HepG2 (cell line): ENCODE results near the gene CLEC16A. TPM values are rescaled to one million over a fixed set of nuclear protein-coding genes. Genes with fewer than 3 reads are reported as not detected.
A peak's percentile ranks its signal among the peaks of the same experiment; 100 is the strongest.

Experiments used
- ELF3 ChIP-seq: IDR thresholded peaks from 2 replicates; pipeline ENCODE4 v1.6.1; 2016; ENCODE audit warnings: missing genetic modification reagents, missing compliant biosample characterization
- HDAC6 ChIP-seq: fragments of 200-600 bp; sonication (generic); IDR thresholded peaks from 2 replicates; pipeline ENCODE4 v1.7.0; 2017; ENCODE audit warnings: mild to moderate bottlenecking, antibody characterized with exemption, low read length, low read depth
- HNRNPK ChIP-seq: fragments of 200-400 bp; formaldehyde crosslinking; IDR thresholded peaks from 2 replicates; pipeline ENCODE4 v1.6.1; 2018; ENCODE audit warnings: low read length, low read depth, moderate library complexity, mild to moderate bottlenecking; ENCODE audit not compliant: poor library complexity, severe bottlenecking
- RXRB ChIP-seq: IDR thresholded peaks from 2 replicates; pipeline ENCODE4 v1.6.1; 2016; ENCODE audit warnings: borderline replicate concordance, missing genetic modification reagents, missing compliant biosample characterization
- TBX3 ChIP-seq: fragments of 450-650 bp; IDR thresholded peaks from 2 replicates; pipeline ENCODE4 v1.6.1; 2017; ENCODE audit warnings: antibody characterized with exemption, mild to moderate bottlenecking, inconsistent platforms, borderline replicate concordance
- ZNF12 ChIP-seq: sonication (generic); formaldehyde crosslinking; IDR thresholded peaks from 2 replicates; pipeline ENCODE4 v1.5.0; 2020; ENCODE audit warnings: missing genetic modification reagents
- ZNF160 ChIP-seq: sonication (generic); formaldehyde crosslinking; IDR thresholded peaks from 2 replicates; pipeline ENCODE4 v1.8.0; 2022; ENCODE audit warnings: mild to moderate bottlenecking, inconsistent platforms, missing genetic modification reagents
- ZNF441 ChIP-seq: sonication (generic); formaldehyde crosslinking; IDR thresholded peaks from 2 replicates; pipeline ENCODE4 v1.7.0; 2021; ENCODE audit warnings: missing genetic modification reagents, borderline replicate concordance
- ZSCAN31 ChIP-seq: sonication (generic); formaldehyde crosslinking; IDR thresholded peaks from 2 replicates; pipeline ENCODE4 v1.5.0; 2020; ENCODE audit warnings: low read depth, mild to moderate bottlenecking, missing genetic modification reagents
- polyA plus RNA-seq, 8 experiments: library from polyadenylated mRNA; depleted of rRNA in 3 of 8; stranded (reverse) in 7 of 8; unstranded in 1 of 8; fragments of >200 nt; fragmentation: Illumina TruSeq in 4 of 8; extraction: Trizol in 4 of 8; gene quantifications; 2 replicates each; pipeline versions ENCODE4 v1.2.1 to v1.2.3, GENCODE V29; 2011 to 2016; ENCODE audit warnings: low read depth in 4 of 8, missing spikeins in 1 of 8, mixed read lengths in 1 of 8; ENCODE audit not compliant: insufficient read depth in 1 of 8
- total RNA-seq, 5 experiments: library from RNA; depleted of rRNA; stranded (reverse); fragments of >200 nt; fragmentation: Illumina TruSeq; extraction: Trizol; gene quantifications; 2 replicates each; pipeline ENCODE4 v1.2.3, GENCODE V29; 2016; ENCODE audit warnings: low read depth in 1 of 5
- TF ChIP-seq, protein P1 (sequence below): sonication (generic); formaldehyde crosslinking; IDR thresholded peaks from 2 replicates; pipeline ENCODE4 v1.5.0; 2020; ENCODE audit warnings: mild to moderate bottlenecking, missing genetic modification reagents
- TF ChIP-seq, protein P2 (sequence below): sonication (generic); formaldehyde crosslinking; IDR thresholded peaks from 2 replicates; pipeline ENCODE4 v1.5.0; 2020; ENCODE audit warnings: missing genetic modification reagents
- TF ChIP-seq, protein P3 (sequence below): sonication (generic); IDR thresholded peaks from 2 replicates; pipeline ENCODE4 v1.6.1; 2016; ENCODE audit warnings: low read depth, borderline replicate concordance
- TF ChIP-seq, protein P4 (sequence below): sonication (generic); formaldehyde crosslinking; IDR thresholded peaks from 2 replicates; pipeline ENCODE4 v1.4.0; 2020; ENCODE audit warnings: missing genetic modification reagents
- TF ChIP-seq, protein P5 (sequence below): sonication (generic); formaldehyde crosslinking; IDR thresholded peaks from 2 replicates; pipeline ENCODE4 v1.5.1; 2020; ENCODE audit warnings: mild to moderate bottlenecking, moderate library complexity, missing genetic modification reagents

Gene CLEC16A
- total and polyA plus RNA-seq, 2 of the 13 experiments (the other 11 are each of a cell fraction or from before 2014, with no cell fraction given): 8.5 to 10.3 TPM

DNA sequence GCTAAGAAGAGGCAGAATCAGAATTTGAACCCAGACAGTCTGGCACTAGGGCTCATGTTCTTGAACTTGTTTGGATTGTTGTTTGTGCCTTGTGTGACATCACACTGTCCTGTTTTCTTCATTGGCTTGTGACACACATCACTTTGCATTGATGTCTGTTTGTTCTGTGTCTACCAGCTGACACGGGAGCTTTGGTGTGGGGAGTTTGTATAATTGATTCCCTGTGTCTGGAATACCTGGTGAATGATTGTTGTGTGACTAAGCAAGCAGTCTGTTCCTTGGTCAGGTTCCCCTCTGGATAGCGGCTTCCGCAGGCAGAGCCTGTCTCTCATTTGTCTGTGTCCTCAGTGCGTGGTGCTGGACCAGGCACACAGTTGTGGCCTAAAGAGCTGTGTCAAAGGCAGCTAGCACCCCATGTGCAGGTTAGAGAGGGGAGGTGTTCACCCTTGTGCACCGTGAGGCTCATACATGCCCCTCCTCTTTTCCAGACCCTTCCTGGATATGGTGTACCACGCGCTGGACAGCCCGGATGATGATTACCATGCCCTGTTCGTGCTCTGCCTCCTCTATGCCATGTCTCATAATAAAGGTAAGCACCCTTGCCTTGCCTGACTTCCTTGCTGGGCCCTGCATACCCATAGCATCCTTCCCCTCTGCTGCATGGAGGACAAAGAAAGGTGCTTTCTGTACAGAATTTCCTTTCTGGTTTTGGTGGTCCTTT is 80.1 kb downstream of the CLEC16A start (continued):
- TF ChIP-seq, protein P1, sequence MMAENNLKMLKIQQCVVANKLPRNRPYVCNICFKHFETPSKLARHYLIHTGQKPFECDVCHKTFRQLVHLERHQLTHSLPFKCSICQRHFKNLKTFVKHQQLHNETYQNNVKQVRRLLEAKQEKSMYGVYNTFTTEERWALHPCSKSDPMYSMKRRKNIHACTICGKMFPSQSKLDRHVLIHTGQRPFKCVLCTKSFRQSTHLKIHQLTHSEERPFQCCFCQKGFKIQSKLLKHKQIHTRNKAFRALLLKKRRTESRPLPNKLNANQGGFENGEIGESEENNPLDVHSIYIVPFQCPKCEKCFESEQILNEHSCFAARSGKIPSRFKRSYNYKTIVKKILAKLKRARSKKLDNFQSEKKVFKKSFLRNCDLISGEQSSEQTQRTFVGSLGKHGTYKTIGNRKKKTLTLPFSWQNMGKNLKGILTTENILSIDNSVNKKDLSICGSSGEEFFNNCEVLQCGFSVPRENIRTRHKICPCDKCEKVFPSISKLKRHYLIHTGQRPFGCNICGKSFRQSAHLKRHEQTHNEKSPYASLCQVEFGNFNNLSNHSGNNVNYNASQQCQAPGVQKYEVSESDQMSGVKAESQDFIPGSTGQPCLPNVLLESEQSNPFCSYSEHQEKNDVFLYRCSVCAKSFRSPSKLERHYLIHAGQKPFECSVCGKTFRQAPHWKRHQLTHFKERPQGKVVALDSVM (CRISPR knock-in tag): no peak
- TF ChIP-seq ZNF441 (CRISPR knock-in tag): no peak
- peak; percentile 49; the same call in 1 of the 2 replicates for TF ChIP-seq RXRB
- TF ChIP-seq, protein P2, sequence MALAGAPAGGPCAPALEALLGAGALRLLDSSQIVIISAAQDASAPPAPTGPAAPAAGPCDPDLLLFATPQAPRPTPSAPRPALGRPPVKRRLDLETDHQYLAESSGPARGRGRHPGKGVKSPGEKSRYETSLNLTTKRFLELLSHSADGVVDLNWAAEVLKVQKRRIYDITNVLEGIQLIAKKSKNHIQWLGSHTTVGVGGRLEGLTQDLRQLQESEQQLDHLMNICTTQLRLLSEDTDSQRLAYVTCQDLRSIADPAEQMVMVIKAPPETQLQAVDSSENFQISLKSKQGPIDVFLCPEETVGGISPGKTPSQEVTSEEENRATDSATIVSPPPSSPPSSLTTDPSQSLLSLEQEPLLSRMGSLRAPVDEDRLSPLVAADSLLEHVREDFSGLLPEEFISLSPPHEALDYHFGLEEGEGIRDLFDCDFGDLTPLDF (CRISPR knock-in tag): no peak
- TF ChIP-seq, protein P3, sequence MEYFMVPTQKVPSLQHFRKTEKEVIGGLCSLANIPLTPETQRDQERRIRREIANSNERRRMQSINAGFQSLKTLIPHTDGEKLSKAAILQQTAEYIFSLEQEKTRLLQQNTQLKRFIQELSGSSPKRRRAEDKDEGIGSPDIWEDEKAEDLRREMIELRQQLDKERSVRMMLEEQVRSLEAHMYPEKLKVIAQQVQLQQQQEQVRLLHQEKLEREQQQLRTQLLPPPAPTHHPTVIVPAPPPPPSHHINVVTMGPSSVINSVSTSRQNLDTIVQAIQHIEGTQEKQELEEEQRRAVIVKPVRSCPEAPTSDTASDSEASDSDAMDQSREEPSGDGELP: peak; percentile 93
- no peak for TF ChIP-seq ZSCAN31 (CRISPR knock-in tag)
- no peak for TF ChIP-seq HDAC6
- TF ChIP-seq, protein P4, sequence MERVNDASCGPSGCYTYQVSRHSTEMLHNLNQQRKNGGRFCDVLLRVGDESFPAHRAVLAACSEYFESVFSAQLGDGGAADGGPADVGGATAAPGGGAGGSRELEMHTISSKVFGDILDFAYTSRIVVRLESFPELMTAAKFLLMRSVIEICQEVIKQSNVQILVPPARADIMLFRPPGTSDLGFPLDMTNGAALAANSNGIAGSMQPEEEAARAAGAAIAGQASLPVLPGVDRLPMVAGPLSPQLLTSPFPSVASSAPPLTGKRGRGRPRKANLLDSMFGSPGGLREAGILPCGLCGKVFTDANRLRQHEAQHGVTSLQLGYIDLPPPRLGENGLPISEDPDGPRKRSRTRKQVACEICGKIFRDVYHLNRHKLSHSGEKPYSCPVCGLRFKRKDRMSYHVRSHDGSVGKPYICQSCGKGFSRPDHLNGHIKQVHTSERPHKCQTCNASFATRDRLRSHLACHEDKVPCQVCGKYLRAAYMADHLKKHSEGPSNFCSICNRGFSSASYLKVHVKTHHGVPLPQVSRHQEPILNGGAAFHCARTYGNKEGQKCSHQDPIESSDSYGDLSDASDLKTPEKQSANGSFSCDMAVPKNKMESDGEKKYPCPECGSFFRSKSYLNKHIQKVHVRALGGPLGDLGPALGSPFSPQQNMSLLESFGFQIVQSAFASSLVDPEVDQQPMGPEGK (CRISPR knock-in tag): no peak
- TF ChIP-seq ZNF160 (CRISPR knock-in tag): no peak
- TF ChIP-seq, protein P5, sequence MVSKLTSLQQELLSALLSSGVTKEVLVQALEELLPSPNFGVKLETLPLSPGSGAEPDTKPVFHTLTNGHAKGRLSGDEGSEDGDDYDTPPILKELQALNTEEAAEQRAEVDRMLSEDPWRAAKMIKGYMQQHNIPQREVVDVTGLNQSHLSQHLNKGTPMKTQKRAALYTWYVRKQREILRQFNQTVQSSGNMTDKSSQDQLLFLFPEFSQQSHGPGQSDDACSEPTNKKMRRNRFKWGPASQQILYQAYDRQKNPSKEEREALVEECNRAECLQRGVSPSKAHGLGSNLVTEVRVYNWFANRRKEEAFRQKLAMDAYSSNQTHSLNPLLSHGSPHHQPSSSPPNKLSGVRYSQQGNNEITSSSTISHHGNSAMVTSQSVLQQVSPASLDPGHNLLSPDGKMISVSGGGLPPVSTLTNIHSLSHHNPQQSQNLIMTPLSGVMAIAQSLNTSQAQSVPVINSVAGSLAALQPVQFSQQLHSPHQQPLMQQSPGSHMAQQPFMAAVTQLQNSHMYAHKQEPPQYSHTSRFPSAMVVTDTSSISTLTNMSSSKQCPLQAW (CRISPR knock-in tag): no peak
- no peak for TF ChIP-seq HNRNPK
- TF ChIP-seq ELF3: no peak; the same call in 1 of the 2 replicates
- TF ChIP-seq TBX3: peak; percentile 87
- TF ChIP-seq ZNF12 (CRISPR knock-in tag): no peak
